HepG2 (cell line): ENCODE data around the gene MRNIP. TPM values are rescaled to one million over a fixed set of nuclear protein-coding genes. Genes with fewer than 3 reads are reported as not detected.

Experiments used
- ATAC-seq: fragments of 200-7000 bp; cut with Tn5 transposase; 3 replicates; pipeline ENCODE4 v1.9.1; 2020; ENCODE audit warnings: mild to moderate bottlenecking, moderate library complexity
- BruUV-seq: library from RNA; stranded (reverse); fragments of 400-500 nt; replicated peaks from 2 replicates; lab custom pipeline; 2021; lab: Mats Ljungman, UMichigan
- CTCF ChIA-PET: fragments of 300-600 bp; formaldehyde crosslinking; extraction: SDS; loops from one replicate; lab custom pipeline; 2021; ENCODE audit warnings: low total read pairs, inconsistent platforms, low intra/inter-chr PET ratio; lab: Yijun Ruan, JAX
- POLR2A ChIA-PET: fragments of 350-600 bp; sonication (Branson Sonifier 250); formaldehyde crosslinking; loops from one replicate; lab custom pipeline; 2020; ENCODE audit warnings: antibody characterized with exemption, inconsistent platforms; lab: Yijun Ruan, JAX
- DNase-seq: peaks from one replicate; pipeline ENCODE4 v3.0.0-alpha.2; 2015; ENCODE audit warnings: low spot score
- FAIRE-seq: peaks from 3 replicates; lab custom pipeline; 2011; peaks lifted over from hg19 to GRCh38; lab: Jason Lieb, UNC
- H2AFZ ChIP-seq: one replicate; pipeline ENCODE4 v1.6.1; 2011; ENCODE audit warnings: low read length, inconsistent platforms
- H3K27ac ChIP-seq: fragments of 300-600 bp; 3 replicates; pipeline ENCODE4 v1.8.0; 2011; ENCODE audit warnings: mixed run types, mild to moderate bottlenecking, mixed read lengths, low read length, inconsistent platforms; ENCODE audit not compliant: insufficient read depth; ENCODE audit errors: extremely low read length
- H3K27me3 ChIP-seq, 2 experiments: fragments of 200-600 bp in 1 of 2; 2 replicates in 1 of 2; 3 replicates in 1 of 2; pipeline versions ENCODE4 v1.6.0 to v1.8.0; 2011; ENCODE audit warnings: low read length in 2 of 2, mild to moderate bottlenecking in 2 of 2, moderate library complexity in 2 of 2, inconsistent platforms in 1 of 2; ENCODE audit not compliant: insufficient read depth in 2 of 2, control insufficient read depth in 1 of 2
- H3K36me3 ChIP-seq, 2 experiments: fragments of 200-600 bp in 1 of 2; replicated peaks in 1 of 2; 2 replicates in 1 of 2; 3 replicates in 1 of 2; pipeline versions ENCODE4 v1.5.1 to v1.8.0; 2011; ENCODE audit warnings: low read length in 2 of 2, inconsistent platforms in 1 of 2; ENCODE audit not compliant: insufficient read depth in 2 of 2, control insufficient read depth in 1 of 2
- H3K4me1 ChIP-seq: 2 replicates; pipeline ENCODE4 v1.5.1; 2012; ENCODE audit warnings: low read length, inconsistent platforms; ENCODE audit not compliant: insufficient read depth
- H3K4me2 ChIP-seq: 2 replicates; pipeline ENCODE4 v1.6.0; 2011; ENCODE audit warnings: low read depth, low read length, inconsistent platforms
- H3K4me3 ChIP-seq, 3 experiments: fragments of 200-600 bp in 1 of 3; sonication (generic), shearing (Covaris generic) in 1 of 3; replicated peaks in 1 of 3; 2 replicates each; pipeline ENCODE4 v1.5.1; 2011 to 2016; ENCODE audit warnings: low read length in 3 of 3, inconsistent platforms in 2 of 3, low read depth in 2 of 3, mild to moderate bottlenecking in 2 of 3, control low read depth in 1 of 3, mixed read lengths in 1 of 3; ENCODE audit not compliant: insufficient read depth in 1 of 3
- H3K79me2 ChIP-seq: one replicate; pipeline ENCODE4 v1.6.1; 2011; ENCODE audit warnings: low read length, inconsistent platforms; ENCODE audit not compliant: insufficient read depth
- H3K9ac ChIP-seq: 2 replicates; pipeline ENCODE4 v1.6.0; 2011; ENCODE audit warnings: mild to moderate bottlenecking, low read depth, low read length, inconsistent platforms; ENCODE audit not compliant: insufficient read depth
- H3K9me3 ChIP-seq: 2 replicates; pipeline ENCODE4 v1.5.1; 2012; ENCODE audit warnings: mild to moderate bottlenecking, low read length
- H4K20me1 ChIP-seq: 2 replicates; pipeline ENCODE4 v1.6.0; 2011; ENCODE audit warnings: inconsistent platforms, mild to moderate bottlenecking, low read length, moderate library complexity; ENCODE audit not compliant: insufficient read depth
- CENPBD1 ChIP-seq: sonication (generic); formaldehyde crosslinking; IDR thresholded peaks from 2 replicates; pipeline ENCODE4 v1.8.0; 2022; ENCODE audit warnings: missing genetic modification reagents, low read depth, mild to moderate bottlenecking, borderline replicate concordance
- GABPA ChIP-seq, 2 experiments: IDR thresholded peaks; 2 replicates each; pipeline ENCODE4 v1.6.1; 2011 to 2016; ENCODE audit warnings: low read depth in 2 of 2, low read length in 1 of 2, missing biosample characterization in 1 of 2, missing genetic modification characterization in 1 of 2
- HNRNPL ChIP-seq: fragments of 200-400 bp; formaldehyde crosslinking; IDR thresholded peaks from 2 replicates; pipeline ENCODE4 v1.6.1; 2017; ENCODE audit warnings: mild to moderate bottlenecking, low read depth, low read length
- THAP7 ChIP-seq: sonication (generic); formaldehyde crosslinking; IDR thresholded peaks from 2 replicates; pipeline ENCODE4 v1.8.1; 2023; ENCODE audit warnings: mild to moderate bottlenecking, missing genetic modification reagents
- ZBTB4 ChIP-seq: sonication (generic); formaldehyde crosslinking; IDR thresholded peaks from 2 replicates; pipeline ENCODE4 v1.4.0; 2020; ENCODE audit warnings: missing genetic modification reagents, mild to moderate bottlenecking, borderline replicate concordance
- ZFP91 ChIP-seq: sonication (generic); formaldehyde crosslinking; IDR thresholded peaks from 2 replicates; pipeline ENCODE4 v1.9.0; 2022; ENCODE audit warnings: missing genetic modification reagents, mild to moderate bottlenecking, borderline replicate concordance
- ZNF687 ChIP-seq: sonication (generic); formaldehyde crosslinking; IDR thresholded peaks from 2 replicates; pipeline ENCODE4 v1.5.1; 2020; ENCODE audit warnings: mild to moderate bottlenecking, missing genetic modification reagents, moderate library complexity
- WGBS: methylation state at CpG from one replicate; pipeline ENCODE4 v1.1.6; 2017; ENCODE audit warnings: low lambda C conversion rate; 5-methylcytosine and 5-hydroxymethylcytosine counted together
- in situ Hi-C: cut with HindIII; loops from 2 replicates; pipeline ENCODE4 v1.10.0; 2017; ENCODE audit warnings: low pct_unique_long_range_greater_than_20kb; ENCODE audit not compliant: extremely low pct_ligation_motif_present
- intact Hi-C: fragments of 100-400 bp; cut with micrococcal nuclease; formaldehyde crosslinking; loops from one replicate; pipeline ENCODE4 v1.10.0; 2022; ENCODE audit not compliant: unreplicated experiment
- polyA plus RNA-seq, 8 experiments: library from polyadenylated mRNA; depleted of rRNA in 3 of 8; stranded (reverse) in 7 of 8; unstranded in 1 of 8; fragments of >200 nt; fragmentation: Illumina TruSeq in 4 of 8; extraction: Trizol in 4 of 8; gene quantifications; 2 replicates each; pipeline versions ENCODE4 v1.2.1 to v1.2.3, GENCODE V29; 2011 to 2016; ENCODE audit warnings: low read depth in 4 of 8, missing spikeins in 1 of 8, mixed read lengths in 1 of 8; ENCODE audit not compliant: insufficient read depth in 1 of 8
- total RNA-seq, 5 experiments: library from RNA; depleted of rRNA; stranded (reverse); fragments of >200 nt; fragmentation: Illumina TruSeq; extraction: Trizol; gene quantifications; 2 replicates each; pipeline ENCODE4 v1.2.3, GENCODE V29; 2016; ENCODE audit warnings: low read depth in 1 of 5

The MRNIP gene
- total and polyA plus RNA-seq, 2 of the 13 experiments (the other 11 are each of a cell fraction or from before 2014, with no cell fraction given), result 15.5 to 34.1 TPM

GRCh38 chr5:179802207-179802883 lies 56.3 kb downstream of the MRNIP start:
- Histone ChIP-seq H2AFZ (no peak overlapping the region), H3K9ac (no peak overlapping the region), H3K79me2 (peaks cover 27% of the 10 kb centered on the region), H3K4me3 (no peak overlapping the region), H3K9me3 (no peaks in the 10 kb centered on the region), H3K4me1 (peaks cover 36% of the 10 kb centered on the region), H3K27ac (no peak overlapping the region), H3K27me3 (no peaks in the 10 kb centered on the region), H3K4me2 (0 out of 2 replicates have a peak overlapping the region, but pooled peaks have one; percentile 75), H4K20me1 (peaks cover 20% of the 10 kb centered on the region; the same call in 1 of the 2 replicates), H3K36me3 (peaks cover 28 to 43% of the 10 kb centered on the region in 2 experiments; a peak in 4 of 5 replicates)
- ATAC-seq (no peak), FAIRE-seq (no peak), DNase-seq (no peak)
- CTCF ChIA-PET, result interaction anchor here (1.2 to 1.5 kb wide), 2 partner anchors 23 to 34 kb away, joined by 3 to 5 read pairs; no protein-coding TSS in a partner anchor
- WGBS, result 86% methylated on average over 8 of the region's 19 CpGs
- BruUV-seq, result no TSS peak
- in situ Hi-C loops, result no loop called here
- intact Hi-C loops, result no loop called here
- POLR2A ChIA-PET, result interaction anchor here (0.6 to 8.6 kb wide), 7 partner anchors 9 to 35 kb away, joined by 3 to 115 read pairs (median 6); partner anchors contain the start of gene SQSTM1
- TF ChIP-seq GABPA (IDR thresholded peaks at IDR 0.05; ENCODE audit: low read depth, low read length) (no peak), GABPA (CRISPR knock-in tag; IDR thresholded peaks at IDR 0.05; ENCODE audit: low read depth) (no peak), ZBTB4 (CRISPR knock-in tag) (0 out of 2 replicates have a peak, but pooled peaks have one; percentile 2), ZFP91 (0 out of 2 replicates have a peak, but pooled peaks have one; percentile 11), CENPBD1 (CRISPR knock-in tag) (no peak), HNRNPL (0 out of 2 replicates have a peak, but pooled peaks have one; percentile 43), ZNF687 (0 out of 2 replicates have a peak, but pooled peaks have one; percentile 18), THAP7 (CRISPR knock-in tag) (no peak)
